ENCODE data around the gene ANXA6.
A peak's percentile ranks its signal among the peaks of the same experiment; 100 is the strongest.

Gene ANXA6

GRCh38 chr5:151173711-151174611, 16.4 kb upstream of the ANXA6 start:
- no peak for DNase-seq
- TF ChIP-seq POLR2A (IDR thresholded peaks at IDR 0.05; ENCODE audit: low read length) (no peak), GATA1 (IDR thresholded peaks at IDR 0.05; ENCODE audit: low read depth, low read length) (no peak)

DNA sequence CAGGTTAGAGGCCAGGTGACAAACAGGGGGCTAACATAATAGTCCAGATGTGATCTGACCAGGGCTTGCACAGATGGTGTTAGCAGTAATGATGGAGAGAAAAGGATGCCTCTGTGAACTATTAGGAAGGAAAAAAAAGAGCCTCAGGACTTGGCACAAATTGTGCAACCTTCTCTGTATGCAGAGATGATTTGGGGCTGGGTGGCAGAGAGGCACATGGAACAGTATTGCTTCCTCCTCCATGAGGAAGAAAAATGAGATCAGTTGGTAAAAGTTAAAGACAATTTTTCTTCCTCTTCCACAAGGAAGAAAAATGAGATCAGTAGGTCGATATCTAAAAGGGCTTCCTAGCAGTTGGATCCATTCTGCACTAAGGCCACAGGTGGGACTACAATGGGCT, 13.9 kb upstream of the ANXA6 start:
- DNase-seq: no peak

GRCh38 chr5:151168602-151169344, 11.2 kb upstream of the ANXA6 start:
- no peak for TF ChIP-seq GATA1 (IDR thresholded peaks at IDR 0.05; ENCODE audit: low read depth, low read length)
- no peak for TF ChIP-seq POLR2A (IDR thresholded peaks at IDR 0.05; ENCODE audit: low read length)
- DNase-seq: no peak

More for the DNA sequence above, 13.9 kb upstream of the ANXA6 start:
- TF ChIP-seq POLR2A (IDR thresholded peaks at IDR 0.05; ENCODE audit: low read length): no peak

DNA sequence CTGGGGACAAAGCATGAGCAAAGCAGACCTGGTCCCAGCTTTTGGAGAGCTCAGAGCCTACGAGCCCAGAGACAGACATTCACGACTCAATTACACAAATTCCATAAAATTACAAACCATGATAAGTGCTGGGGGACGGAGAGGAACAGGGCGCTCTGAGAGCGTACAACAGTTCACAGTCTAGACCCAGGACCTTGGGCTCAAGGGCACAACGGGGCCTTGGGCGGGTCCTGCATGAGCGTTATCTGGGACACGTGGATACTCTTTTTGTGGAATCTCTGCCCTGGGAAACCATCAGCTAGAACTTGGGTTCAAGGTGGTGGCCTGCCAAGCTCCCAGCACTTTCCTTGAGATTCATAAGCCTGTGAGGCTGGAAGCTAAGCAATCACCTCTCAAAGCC, 9.4 kb upstream of the ANXA6 start:
- no peak for DNase-seq
- TF ChIP-seq POLR2A (IDR thresholded peaks at IDR 0.05; ENCODE audit: low read length): no peak
- no peak for TF ChIP-seq GATA1 (IDR thresholded peaks at IDR 0.05; ENCODE audit: low read depth, low read length)

DNA sequence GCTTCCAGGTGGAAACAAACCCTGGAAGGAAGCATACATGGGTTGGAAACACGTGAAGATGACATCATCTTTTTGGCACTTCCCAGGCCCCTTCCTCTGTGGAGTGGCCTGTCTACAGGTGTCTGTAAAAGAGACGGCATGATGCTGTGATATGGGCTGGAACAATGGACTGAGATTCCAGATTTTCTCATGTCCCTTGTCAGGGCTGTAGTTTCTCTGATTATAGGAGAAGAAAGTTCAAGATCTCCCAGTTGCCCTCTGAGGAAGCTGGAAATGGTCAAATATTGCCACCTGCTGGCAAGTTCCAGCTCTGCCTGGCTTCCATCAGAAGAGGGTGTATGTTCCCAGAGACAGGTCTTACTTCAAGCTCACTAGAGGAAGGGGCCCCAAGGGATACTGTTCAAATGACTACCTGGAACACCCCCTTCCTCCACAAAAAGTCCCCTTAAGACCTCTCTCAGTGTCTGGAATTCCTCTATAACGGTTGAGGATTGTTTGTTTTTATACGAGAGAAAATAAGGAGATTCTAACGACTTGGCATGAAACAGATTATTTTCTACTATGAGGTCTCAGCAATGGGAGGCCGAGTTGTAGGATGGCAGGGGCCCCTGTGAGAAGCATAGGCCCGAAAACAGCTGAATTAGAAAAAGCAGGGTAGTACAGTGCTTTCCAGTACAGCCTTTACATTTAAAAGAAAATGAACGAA, 7.3 kb upstream of the ANXA6 start:
- peak; percentile 73 to 83 for DNase-seq
- TF ChIP-seq POLR2A (IDR thresholded peaks at IDR 0.05; ENCODE audit: low read length) (no peak), GATA1 (IDR thresholded peaks at IDR 0.05; ENCODE audit: low read depth, low read length) (no peak)

GRCh38 chr5:151162776-151163175, 5.2 kb upstream of the ANXA6 start:
- TF ChIP-seq GATA1 (IDR thresholded peaks at IDR 0.05; ENCODE audit: low read depth, low read length) (no peak), POLR2A (IDR thresholded peaks at IDR 0.05; ENCODE audit: low read length) (no peak)
- no peak for DNase-seq

GRCh38 chr5:151159649-151160373, 2.2 kb upstream of the ANXA6 start:
- TF ChIP-seq POLR2A (IDR thresholded peaks at IDR 0.05; ENCODE audit: low read length) (no peak), GATA1 (IDR thresholded peaks at IDR 0.05; ENCODE audit: low read depth, low read length) (no peak)
- DNase-seq: no peak

- TF ChIP-seq GATA1 (IDR thresholded peaks at IDR 0.05; ENCODE audit: low read depth, low read length): no peak
- TF ChIP-seq POLR2A (IDR thresholded peaks at IDR 0.05; ENCODE audit: low read length): no peak
- DNase-seq: no peak
These were observed 695 bp upstream of the ANXA6 start for GRCh38 chr5:151158287-151158661.

DNA sequence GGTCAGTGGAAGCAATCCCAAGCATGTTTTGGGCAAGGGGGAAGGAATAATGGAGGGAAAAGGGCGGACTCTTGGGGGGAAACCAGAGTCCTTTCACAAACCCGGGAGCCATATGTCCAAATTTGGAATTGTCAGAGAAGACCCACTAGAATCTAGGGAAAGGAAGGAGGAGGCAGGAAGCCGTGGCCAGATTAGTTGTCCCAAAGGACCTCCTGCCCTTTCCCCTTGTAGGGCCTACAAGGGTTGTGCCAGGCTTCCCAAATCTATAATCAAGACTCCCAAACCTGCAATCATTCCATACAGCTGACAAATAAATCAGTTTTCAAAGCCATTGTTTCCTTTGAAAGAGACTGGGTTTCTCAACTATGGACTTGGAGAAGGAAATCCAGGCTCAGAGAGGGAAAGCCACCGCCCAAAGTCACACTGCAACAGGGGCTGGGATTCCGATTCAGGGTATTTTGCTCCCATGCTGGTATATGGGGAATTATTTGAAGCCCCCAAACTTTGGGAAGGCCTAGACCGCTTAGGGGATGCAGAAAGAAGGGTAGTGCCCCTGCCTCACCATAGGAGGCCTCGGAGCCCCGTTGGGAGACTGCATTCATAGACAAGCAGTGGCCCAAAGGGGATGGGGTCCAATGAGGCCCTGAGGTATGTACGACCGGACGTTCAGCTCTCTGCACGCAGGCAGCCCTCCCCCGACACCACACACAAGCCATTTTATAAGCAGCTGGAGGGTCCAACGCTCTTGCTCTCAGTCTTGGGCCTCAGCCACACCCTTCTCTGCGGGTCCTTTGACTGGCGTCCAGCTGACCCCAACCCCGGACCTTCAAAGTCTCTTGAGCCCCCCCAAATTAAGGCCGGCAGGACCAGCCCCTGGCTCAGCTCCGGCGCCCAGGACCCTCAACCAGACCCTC, 815 bp downstream of the ANXA6 start:
- TF ChIP-seq POLR2A (IDR thresholded peaks at IDR 0.05; ENCODE audit: low read length): no peak
- no peak for TF ChIP-seq GATA1 (IDR thresholded peaks at IDR 0.05; ENCODE audit: low read depth, low read length)
- DNase-seq: no peak

DNA sequence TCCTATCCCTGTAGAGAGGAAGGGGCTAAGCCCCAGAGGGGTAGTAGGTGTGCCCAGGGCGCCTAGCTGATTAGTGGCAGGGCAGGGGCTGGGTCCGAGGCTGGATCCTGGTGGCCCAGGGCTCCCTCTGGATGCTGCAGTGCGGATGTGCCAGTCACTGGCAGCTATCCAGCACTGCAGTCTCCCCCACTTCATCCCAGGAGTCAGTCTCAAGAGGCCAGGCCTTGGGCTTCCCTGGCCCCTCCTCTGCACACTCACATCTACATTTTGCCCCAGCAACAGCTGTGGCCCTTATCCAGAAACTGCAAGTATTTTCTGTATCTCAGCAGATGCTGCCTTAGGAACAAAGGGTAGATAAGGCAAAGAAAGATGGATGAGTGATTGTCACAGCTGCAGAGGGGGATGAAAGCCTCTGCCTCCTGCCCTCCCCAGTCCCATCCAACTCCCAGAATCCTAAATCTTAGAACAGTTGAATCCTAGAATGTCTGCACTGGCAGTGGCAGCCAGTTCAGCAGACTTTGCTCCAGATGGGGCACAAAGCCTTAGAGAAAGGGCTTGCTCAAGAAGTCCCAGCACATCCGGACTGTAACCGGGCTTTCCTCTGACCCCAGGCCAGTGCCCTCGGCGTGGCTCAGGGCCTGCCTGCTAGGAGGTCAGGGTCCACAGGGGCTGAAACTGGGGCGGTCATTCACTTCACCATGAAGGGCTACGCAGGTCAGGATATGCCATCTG, 1.6 kb downstream of the ANXA6 start:
- TF ChIP-seq GATA1 (IDR thresholded peaks at IDR 0.05; ENCODE audit: low read depth, low read length) (no peak), POLR2A (IDR thresholded peaks at IDR 0.05; ENCODE audit: low read length) (no peak)
- peak in 1 of 2 experiments; percentile 67 for DNase-seq

GRCh38 chr5:151154931-151155774, 2.4 kb downstream of the ANXA6 start:
- TF ChIP-seq POLR2A (IDR thresholded peaks at IDR 0.05; ENCODE audit: low read length) (no peak), GATA1 (IDR thresholded peaks at IDR 0.05; ENCODE audit: low read depth, low read length) (no peak)
- peak in 1 of 2 experiments; percentile 9 for DNase-seq
